Measurements from ENCODE around the gene DSP. TPM values are rescaled to one million over a fixed set of nuclear protein-coding genes. Genes with fewer than 3 reads are reported as not detected.

The DSP gene
- total and polyA plus RNA-seq, 7 donors: 4.2 to 61.3 (median 5.0) TPM

DNA sequence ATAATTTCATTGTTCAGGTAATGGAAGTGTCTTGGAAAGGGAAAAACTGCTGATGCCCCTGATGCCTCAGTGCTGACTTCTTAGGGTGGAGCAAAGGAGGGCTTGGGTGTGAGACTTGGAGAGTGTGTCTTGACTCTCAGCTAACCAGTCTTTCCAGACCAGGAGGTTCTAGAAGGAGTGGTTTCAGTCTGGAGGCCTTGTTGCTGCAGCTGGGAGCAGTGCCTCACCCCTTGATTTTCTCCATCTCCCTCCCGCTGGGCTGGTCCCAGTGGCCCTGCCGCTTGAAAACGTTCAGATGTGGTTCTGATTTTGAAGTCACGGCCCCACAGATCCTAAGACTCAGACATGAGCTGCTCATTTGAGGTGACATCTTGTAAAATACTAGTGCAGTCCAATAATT is 5.4 kb downstream of the DSP start:
- H3K36me3 ChIP-seq: no peaks in the 10 kb centered on the region
- WGBS, 2 donors: 48 to 76% methylated on average over 4 of the region's 4 CpGs
- no peak for TF ChIP-seq POLR2A (IDR thresholded peaks at IDR 0.05)
- TF ChIP-seq, protein P1, sequence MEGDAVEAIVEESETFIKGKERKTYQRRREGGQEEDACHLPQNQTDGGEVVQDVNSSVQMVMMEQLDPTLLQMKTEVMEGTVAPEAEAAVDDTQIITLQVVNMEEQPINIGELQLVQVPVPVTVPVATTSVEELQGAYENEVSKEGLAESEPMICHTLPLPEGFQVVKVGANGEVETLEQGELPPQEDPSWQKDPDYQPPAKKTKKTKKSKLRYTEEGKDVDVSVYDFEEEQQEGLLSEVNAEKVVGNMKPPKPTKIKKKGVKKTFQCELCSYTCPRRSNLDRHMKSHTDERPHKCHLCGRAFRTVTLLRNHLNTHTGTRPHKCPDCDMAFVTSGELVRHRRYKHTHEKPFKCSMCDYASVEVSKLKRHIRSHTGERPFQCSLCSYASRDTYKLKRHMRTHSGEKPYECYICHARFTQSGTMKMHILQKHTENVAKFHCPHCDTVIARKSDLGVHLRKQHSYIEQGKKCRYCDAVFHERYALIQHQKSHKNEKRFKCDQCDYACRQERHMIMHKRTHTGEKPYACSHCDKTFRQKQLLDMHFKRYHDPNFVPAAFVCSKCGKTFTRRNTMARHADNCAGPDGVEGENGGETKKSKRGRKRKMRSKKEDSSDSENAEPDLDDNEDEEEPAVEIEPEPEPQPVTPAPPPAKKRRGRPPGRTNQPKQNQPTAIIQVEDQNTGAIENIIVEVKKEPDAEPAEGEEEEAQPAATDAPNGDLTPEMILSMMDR (IDR thresholded peaks at IDR 0.05): no peak
- TF ChIP-seq EP300 (IDR thresholded peaks at IDR 0.05): no peak
- TF ChIP-seq POLR2AphosphoS5 (IDR thresholded peaks at IDR 0.05): no peak
- no peaks in the 10 kb centered on the region for H3K9me3 ChIP-seq
- no peak overlapping the region for H3K27ac ChIP-seq
- intact Hi-C loops (cut with DNase I): no loop called here
- DNase-seq: no peak
- peaks cover 0 to 11% (median 10%) of the 10 kb centered on the region in 4 donors for H3K4me1 ChIP-seq
- H3K4me3 ChIP-seq: no peak overlapping the region
- H3K27me3 ChIP-seq: peaks cover 9 to 40% (median 13%) of the 10 kb centered on the region in 3 donors

DNA sequence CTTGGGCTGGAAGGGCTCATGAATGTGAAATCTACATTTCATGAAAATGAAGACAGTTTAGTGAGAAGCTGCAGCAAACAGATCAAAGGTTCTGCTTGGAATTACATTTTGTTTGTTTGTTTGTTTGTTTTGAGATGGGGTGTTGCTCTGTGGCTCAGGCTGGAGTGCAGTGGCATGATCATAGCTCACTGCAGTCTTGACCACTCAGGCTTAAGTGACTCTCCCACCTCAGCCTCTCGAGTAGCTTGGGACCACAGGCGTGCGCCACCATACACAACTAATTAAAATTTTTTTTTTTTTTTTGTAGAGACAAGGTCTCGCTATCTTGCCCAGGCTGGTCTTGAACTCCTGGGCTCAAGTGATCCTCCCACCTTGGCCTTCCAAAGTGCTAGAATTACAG is 5.8 kb downstream of the DSP start:
- TF ChIP-seq EP300 (IDR thresholded peaks at IDR 0.05) (no peak), POLR2A (IDR thresholded peaks at IDR 0.05) (no peak), POLR2AphosphoS5 (IDR thresholded peaks at IDR 0.05) (no peak)
- TF ChIP-seq, protein P1 (IDR thresholded peaks at IDR 0.05): no peak
- Histone ChIP-seq H3K9me3 (no peaks in the 10 kb centered on the region), H3K4me1 (peaks cover 0 to 7% (median 6%) of the 10 kb centered on the region in 4 donors), H3K27me3 (peaks cover 5 to 36% (median 9%) of the 10 kb centered on the region in 3 donors), H3K4me3 (no peak overlapping the region), H3K36me3 (no peaks in the 10 kb centered on the region), H3K27ac (no peak overlapping the region)
- no peak for DNase-seq
- 89 to 94% methylated on average over 4 of the region's 4 CpGs for WGBS, 2 donors
- intact Hi-C loops (cut with DNase I): no loop called here

DNA sequence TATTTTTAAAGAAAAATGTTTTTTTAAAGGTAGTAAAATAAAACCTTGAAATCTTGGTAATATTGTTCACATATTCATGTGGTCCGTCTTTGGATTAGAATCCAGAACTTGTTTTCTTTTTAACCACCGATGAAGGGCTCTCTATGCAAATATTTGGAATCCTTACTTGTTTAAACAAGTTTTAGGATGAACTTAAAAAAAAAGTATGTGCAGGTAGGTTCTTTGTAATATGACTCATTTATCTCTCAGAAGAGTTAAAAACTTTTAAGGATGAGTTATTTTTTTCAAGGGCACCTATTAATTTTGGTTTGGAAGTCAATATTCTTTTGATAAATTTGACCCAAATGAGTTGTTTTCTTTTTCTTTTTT is 8.9 kb downstream of the DSP start:
- 28 to 80% methylated on average over 2 of the region's 2 CpGs for WGBS, 2 donors
- intact Hi-C loops (cut with DNase I): no loop called here
- no peak overlapping the region for H3K4me3 ChIP-seq
- no peaks in the 10 kb centered on the region for H3K4me1 ChIP-seq
- H3K9me3 ChIP-seq: no peaks in the 10 kb centered on the region
- H3K27me3 ChIP-seq: peaks cover 0 to 20% (median 0%) of the 10 kb centered on the region in 3 donors
- TF ChIP-seq, protein P1 (IDR thresholded peaks at IDR 0.05): no peak
- TF ChIP-seq POLR2AphosphoS5 (IDR thresholded peaks at IDR 0.05): no peak
- TF ChIP-seq POLR2A (IDR thresholded peaks at IDR 0.05): no peak
- TF ChIP-seq EP300 (IDR thresholded peaks at IDR 0.05): no peak
- DNase-seq: no peak
- H3K27ac ChIP-seq: no peak overlapping the region
- no peaks in the 10 kb centered on the region for H3K36me3 ChIP-seq

DNA sequence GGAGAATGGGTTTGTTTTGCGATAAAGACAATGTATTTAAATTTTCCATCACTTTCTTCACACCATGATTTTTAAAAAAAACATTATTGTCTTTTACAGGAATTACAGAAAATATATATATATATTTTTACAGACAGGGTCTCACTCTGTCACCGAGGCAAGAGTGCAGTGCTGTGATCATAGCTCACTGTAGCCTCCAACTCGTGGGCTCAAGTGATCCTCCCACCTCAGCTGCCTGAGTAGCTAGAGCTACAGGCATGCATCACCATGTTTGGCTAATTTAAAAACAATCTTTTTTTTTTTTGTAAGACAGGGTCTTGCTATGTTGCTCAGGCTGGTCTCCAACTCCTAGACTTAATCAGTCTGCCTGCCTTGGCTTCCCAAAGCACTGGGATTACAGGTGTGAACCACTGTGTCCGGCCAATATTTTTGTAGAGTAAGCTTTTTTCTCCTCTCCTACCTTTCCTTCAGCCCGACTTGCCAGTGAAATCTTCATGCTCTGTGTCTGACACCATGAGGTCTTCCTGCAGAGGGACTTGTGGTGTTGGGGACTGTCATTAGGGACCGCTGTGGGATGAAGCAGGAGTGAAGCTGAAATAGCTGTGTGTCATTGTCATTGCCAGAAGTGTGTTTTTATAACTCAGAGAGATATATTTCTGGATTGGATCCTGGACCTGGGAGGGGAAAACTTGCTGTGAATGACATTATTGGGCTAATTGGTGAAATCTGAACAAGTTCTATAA is 13.2 kb downstream of the DSP start:
- Histone ChIP-seq H3K27ac (no peak overlapping the region), H3K9me3 (no peaks in the 10 kb centered on the region), H3K27me3 (peaks cover 0 to 4% (median 0%) of the 10 kb centered on the region in 3 donors), H3K4me1 (no peaks in the 10 kb centered on the region), H3K36me3 (no peaks in the 10 kb centered on the region), H3K4me3 (no peak overlapping the region)
- intact Hi-C loops (cut with DNase I): no loop called here
- 79 to 82% methylated on average over 6 of the region's 6 CpGs for WGBS, 2 donors
- DNase-seq: no peak
- TF ChIP-seq, protein P1 (IDR thresholded peaks at IDR 0.05): no peak
- TF ChIP-seq POLR2AphosphoS5 (IDR thresholded peaks at IDR 0.05) (no peak), EP300 (IDR thresholded peaks at IDR 0.05) (no peak), POLR2A (IDR thresholded peaks at IDR 0.05) (no peak)

Measured in sigmoid colon (tissue), 7 donors.